IMR-90 (cell line): ENCODE results near the gene AKAP1. TPM values are rescaled to one million over a fixed set of nuclear protein-coding genes. Genes with fewer than 3 reads are reported as not detected.

ENCODE experiments used
- CTCF ChIP-seq: conservative IDR thresholded peaks from 2 replicates; pipeline ENCODE4 v1.5.1; 2012; ENCODE audit warnings: mild to moderate bottlenecking, low read depth, low read length, improper control_type of control experiment
- MXI1 ChIP-seq: IDR thresholded peaks from 2 replicates; pipeline ENCODE4 v1.6.1; 2012; ENCODE audit warnings: low read depth, mild to moderate bottlenecking, low read length, moderate library complexity, borderline replicate concordance
- NFE2L2 ChIP-seq: fragments of 150-350 bp; IDR thresholded peaks from 2 replicates; pipeline ENCODE4 v1.6.1; 2016; ENCODE audit warnings: low read depth, mild to moderate bottlenecking, low read length
- POLR2A ChIP-seq: IDR thresholded peaks from 2 replicates; pipeline ENCODE4 v1.6.1; 2012; ENCODE audit warnings: mild to moderate bottlenecking, low read depth, low read length
- RAD21 ChIP-seq: IDR thresholded peaks from 2 replicates; pipeline ENCODE4 v1.6.1; 2012; ENCODE audit warnings: low read length, improper control_type of control experiment
- SMC3 ChIP-seq: fragments of 150-350 bp; IDR thresholded peaks from 2 replicates; pipeline ENCODE4 v1.6.1; 2016; ENCODE audit warnings: low read depth, mild to moderate bottlenecking, antibody characterized with exemption, low read length, moderate library complexity
- polyA plus RNA-seq, 3 experiments: library from polyadenylated mRNA; depleted of rRNA; stranded (reverse); fragments of >200 nt; gene quantifications; 2 replicates each; pipeline ENCODE4 v1.2.3, GENCODE V29; 2012; ENCODE audit warnings: low replicate concordance in 1 of 3
- total RNA-seq: library from RNA; depleted of rRNA; stranded (reverse); fragments of >200 nt; gene quantifications from 2 replicates; pipeline ENCODE4 v1.2.3, GENCODE V29; 2012

The AKAP1 gene
- total and polyA plus RNA-seq, 2 of the 4 experiments (the other 2 are of a cell fraction): 10.2 to 17.4 TPM

GRCh38 chr17:57109393-57110151, 24.5 kb downstream of the AKAP1 start (continued):
- no peak for TF ChIP-seq CTCF
- no peak for TF ChIP-seq SMC3
- no peak for TF ChIP-seq POLR2A
- TF ChIP-seq RAD21: no peak
- no peak for TF ChIP-seq NFE2L2
- no peak for TF ChIP-seq MXI1
